GM20000 (cell line): ENCODE measurements around the gene ATG13.
"Not testable (repeated sequence)": the region's sequence is repeated elsewhere in the genome, so short reads cannot be mapped to it uniquely, and the experiment has no call there.

Experiments
- DNase-seq: peaks from one replicate; pipeline ENCODE4 v3.0.0; 2012; ENCODE audit warnings: low spot score
- CTCF ChIP-seq: IDR thresholded peaks from 2 replicates; pipeline ENCODE4 v1.5.1; 2012; ENCODE audit warnings: mild to moderate bottlenecking, control low read depth; ENCODE audit errors: extremely low read depth, missing control alignments

Gene ATG13

DNA sequence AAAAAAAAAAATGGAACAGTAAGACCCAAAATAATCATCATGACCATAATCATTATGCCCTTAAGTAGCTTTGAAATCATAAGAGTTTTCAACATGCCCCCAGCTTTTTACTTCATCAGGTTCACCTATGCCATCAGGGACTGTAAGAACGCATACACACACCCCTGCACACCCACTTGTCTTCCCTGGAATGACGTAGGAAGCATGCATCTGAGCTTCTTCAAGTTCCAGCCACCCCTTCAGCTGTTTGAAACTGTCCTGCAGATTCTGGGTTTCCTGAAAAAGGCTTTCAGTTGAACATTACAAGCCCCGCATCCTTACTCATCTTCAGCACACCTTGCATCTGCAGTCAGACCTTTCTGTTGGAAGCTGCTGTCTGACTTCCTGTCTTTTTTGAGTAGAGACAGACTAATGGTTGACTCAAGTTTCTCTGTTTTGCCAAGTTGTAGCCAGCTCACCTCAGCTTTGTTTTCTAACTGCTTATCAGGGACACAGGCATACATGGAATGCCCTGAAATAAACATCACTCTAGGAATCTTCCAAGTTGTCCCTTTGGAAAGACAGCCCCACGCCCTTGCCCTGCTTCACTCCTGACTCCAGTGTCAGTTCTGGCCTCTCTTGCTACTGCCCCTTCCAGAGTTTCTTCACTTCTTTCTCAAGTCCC, 46.1 kb downstream of the ATG13 start:
- TF ChIP-seq CTCF: no peak
- no peak for DNase-seq

DNA sequence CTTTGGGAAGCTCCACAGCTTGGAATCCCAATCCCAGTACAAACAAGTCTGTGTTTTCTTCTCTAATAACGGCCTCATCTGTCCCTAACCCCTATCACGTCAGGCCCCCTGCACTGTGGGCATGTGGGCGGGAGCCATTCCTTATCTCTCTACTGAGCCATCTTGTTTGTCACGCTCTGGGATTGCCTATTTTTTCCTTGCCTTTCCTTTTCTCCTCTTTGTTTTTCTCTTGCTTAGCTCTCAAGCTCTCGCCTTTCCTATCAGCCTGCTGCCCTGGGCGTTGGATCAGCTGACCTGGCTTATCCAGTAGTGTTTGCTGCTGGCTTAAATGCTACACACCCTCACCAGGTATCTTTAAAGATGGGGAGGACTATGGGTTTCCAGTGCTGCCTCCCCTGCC, 47.3 kb downstream of the ATG13 start:
- no peak for TF ChIP-seq CTCF
- no peak for DNase-seq

DNA sequence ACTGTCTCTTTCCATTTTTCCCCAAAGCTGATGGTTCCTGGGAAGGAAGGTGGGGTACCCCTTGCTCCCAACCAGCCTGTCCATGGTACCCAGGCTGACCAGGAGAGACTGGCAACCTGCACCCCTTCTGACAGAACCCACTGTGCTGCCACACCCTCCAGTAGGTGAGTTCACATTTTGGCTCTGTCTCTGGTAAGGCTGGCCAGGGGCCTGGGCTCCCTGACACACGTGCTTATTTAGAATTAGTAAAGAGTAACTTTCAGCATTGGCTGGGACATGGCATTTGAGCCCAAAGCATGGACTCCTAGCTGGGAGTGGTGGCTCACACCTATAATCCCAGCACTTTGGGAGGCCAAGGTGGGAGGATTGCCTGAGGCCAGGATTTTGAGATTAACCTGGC, 48.0 kb downstream of the ATG13 start:
- no peak for DNase-seq
- no peak for TF ChIP-seq CTCF

DNA sequence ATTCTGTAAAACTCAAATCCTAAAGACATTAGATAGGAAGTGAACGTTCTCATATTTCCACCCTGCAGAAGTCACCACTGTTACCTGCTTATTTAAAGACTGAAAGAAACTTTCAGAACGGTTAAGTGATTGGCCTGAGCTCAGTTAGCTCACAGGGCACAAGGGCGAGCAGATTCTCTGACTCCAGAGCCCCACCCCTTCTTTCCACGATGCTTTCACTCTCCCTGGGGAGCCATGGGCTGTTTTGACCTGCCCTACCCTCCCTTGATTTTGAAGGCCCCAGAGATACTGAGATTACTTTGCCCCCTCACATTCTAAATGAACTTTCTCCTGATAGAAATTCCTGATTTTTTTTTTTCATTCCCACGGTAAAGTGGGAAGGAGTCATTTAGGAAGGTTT, 49.2 kb downstream of the ATG13 start:
- TF ChIP-seq CTCF: no peak

DNA sequence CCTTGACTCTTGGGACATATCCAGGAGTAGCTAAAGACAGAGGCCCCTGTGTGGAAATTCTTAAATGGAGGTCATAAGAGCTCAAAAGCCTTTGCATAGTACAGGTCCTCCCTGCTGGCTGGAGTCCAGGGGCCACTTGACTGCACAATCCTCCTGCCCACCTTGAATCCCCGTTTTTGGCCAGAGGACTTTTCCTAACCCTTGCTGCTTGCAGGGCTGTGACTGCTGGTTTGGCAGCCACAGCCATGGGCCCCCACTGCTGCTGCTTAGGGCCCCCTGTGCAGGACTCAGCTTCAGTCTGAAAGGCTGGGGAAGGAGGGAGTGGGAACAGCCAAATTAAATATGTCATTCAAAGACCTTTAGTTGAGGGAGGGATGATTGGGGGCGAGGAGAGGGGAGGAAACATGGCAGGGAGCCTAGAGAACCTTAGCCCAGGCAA, 49.7 kb downstream of the ATG13 start:
- DNase-seq: no peak
- TF ChIP-seq CTCF: no peak

More for the DNA sequence above, 49.2 kb downstream of the ATG13 start:
- no peak for DNase-seq

DNA sequence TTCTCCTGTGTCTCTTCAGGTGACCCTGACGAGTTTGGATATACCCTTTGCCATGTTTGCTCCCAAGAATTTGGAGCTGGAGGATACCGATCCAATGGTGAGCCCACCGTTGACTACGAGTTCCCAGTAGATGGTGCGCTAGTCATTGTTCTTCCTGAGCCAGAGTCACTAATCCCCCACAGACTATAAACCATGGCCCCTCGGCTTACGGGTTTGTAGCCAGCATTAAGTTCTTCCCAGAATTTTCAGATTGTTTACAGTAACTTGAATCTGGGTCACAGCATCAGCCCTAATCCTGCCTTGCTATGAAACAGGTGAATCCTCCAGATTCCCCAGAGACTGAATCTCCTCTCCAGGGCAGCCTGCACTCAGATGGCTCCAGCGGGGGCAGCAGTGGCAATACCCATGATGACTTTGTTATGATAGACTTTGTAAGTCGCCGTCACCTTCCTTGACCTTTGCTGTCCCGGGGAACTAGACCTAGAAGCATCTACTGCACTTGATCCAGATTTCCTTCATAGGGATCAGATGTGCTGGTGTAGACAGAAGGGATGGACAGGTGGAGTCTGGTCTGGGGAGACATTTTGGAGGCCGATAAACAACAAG, 51.2 kb downstream of the ATG13 start:
- no peak for DNase-seq
- TF ChIP-seq CTCF: no peak

- peak; percentile 13 for TF ChIP-seq CTCF
- no peak for DNase-seq
Observed at GRCh38 chr11:46669711-46670139, 52.4 kb downstream of the ATG13 start.

DNA sequence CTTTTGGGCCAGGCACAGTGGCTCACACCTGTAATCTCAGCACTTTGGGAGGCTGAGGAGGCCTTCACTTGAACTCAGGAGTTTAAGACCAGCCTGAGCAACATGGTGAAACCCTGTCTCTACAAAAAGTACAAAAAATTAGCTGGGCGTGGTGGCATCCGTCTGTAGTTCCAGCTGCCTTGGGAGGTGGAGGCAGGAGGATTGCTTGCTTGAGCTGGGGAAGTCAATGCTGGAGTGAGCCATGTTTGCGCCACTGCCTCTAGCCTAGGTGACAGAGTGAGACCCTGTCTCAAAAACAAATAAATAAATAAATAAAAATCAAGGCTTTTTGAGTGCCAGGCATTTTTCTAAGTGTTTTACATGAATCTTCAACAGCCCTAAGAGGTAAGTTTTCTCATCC, 53.2 kb downstream of the ATG13 start:
- DNase-seq: not testable (repeated sequence)
